OCI-LY3 (cell line): ENCODE results near the gene SSR1.

ENCODE experiments used
- H2AFZ ChIP-seq: fragments of 200-600, 300-600 bp; shearing (Covaris generic); 2 replicates; pipeline ENCODE4 v1.6.0; 2014; ENCODE audit warnings: antibody characterized with exemption, low read depth, low read length
- H3K27ac ChIP-seq: fragments of 200-600, 300-600 bp; sonication (generic); 2 replicates; pipeline ENCODE4 v1.5.1; 2014; ENCODE audit warnings: mild to moderate bottlenecking, low read length, moderate library complexity, mixed read lengths
- H3K27me3 ChIP-seq: fragments of 200-600, 300-600 bp; sonication (generic); 2 replicates; pipeline ENCODE4 v1.6.1; 2014; ENCODE audit warnings: low read depth, low read length, mixed read lengths
- H3K36me3 ChIP-seq: fragments of 200-600, 300-600 bp; sonication (generic); replicated peaks from 2 replicates; pipeline ENCODE3; 2014; ENCODE audit warnings: low read depth, low read length, mixed read lengths
- H3K4me1 ChIP-seq: fragments of 300-600, 200-600 bp; sonication (generic); 2 replicates; pipeline ENCODE4 v1.6.1; 2014; ENCODE audit warnings: low read length, mixed read lengths
- H3K4me2 ChIP-seq: fragments of 200-600, 300-600 bp; sonication (generic); 2 replicates; pipeline ENCODE4 v1.6.1; 2014; ENCODE audit warnings: low read length, mixed read lengths
- H3K4me3 ChIP-seq: fragments of 300-600, 200-600 bp; sonication (generic); 2 replicates; pipeline ENCODE4 v1.5.1; 2014; ENCODE audit warnings: antibody characterized with exemption, mild to moderate bottlenecking, low read length, moderate library complexity
- H3K79me2 ChIP-seq: fragments of 300-600, 200-600 bp; shearing (Covaris generic); 2 replicates; pipeline ENCODE4 v1.6.1; 2014; ENCODE audit warnings: mild to moderate bottlenecking, low read length, mixed read lengths
- H3K9ac ChIP-seq: fragments of 300-600, 200-600 bp; shearing (Covaris generic); 2 replicates; pipeline ENCODE4 v1.6.0; 2014; ENCODE audit warnings: mild to moderate bottlenecking, low read length, moderate library complexity
- H3K9me3 ChIP-seq: fragments of 200-600, 300-600 bp; shearing (Covaris generic); 2 replicates; pipeline ENCODE4 v1.6.1; 2014; ENCODE audit warnings: low read length, mixed read lengths; ENCODE audit not compliant: insufficient read depth
- H4K20me1 ChIP-seq: fragments of 200-600, 300-600 bp; sonication (generic); 2 replicates; pipeline ENCODE4 v1.6.1; 2016; ENCODE audit warnings: low read length, mixed read lengths; ENCODE audit not compliant: insufficient read depth
- CTCF ChIP-seq: fragments of 200-600, 300-600 bp; sonication (generic); IDR thresholded peaks from 2 replicates; pipeline ENCODE4 v1.5.1; 2014; ENCODE audit warnings: antibody characterized with exemption, low read length, low read depth
- EZH2phosphoT487 ChIP-seq: fragments of 200-600 bp; shearing (Covaris generic); IDR thresholded peaks from 2 replicates; pipeline ENCODE4 v1.6.1; 2018; ENCODE audit warnings: antibody characterized with exemption, mixed run types, low read depth

The SSR1 gene

GRCh38 chr6:7246401-7247178 is 66.4 kb downstream of the SSR1 start:
- Histone ChIP-seq H3K4me3 (no peak overlapping the region), H3K36me3 (no peaks in the 10 kb centered on the region), H3K27ac (no peak overlapping the region), H2AFZ (no peak overlapping the region), H3K27me3 (no peaks in the 10 kb centered on the region), H4K20me1 (peaks cover 12% of the 10 kb centered on the region; the same call in 1 of the 2 replicates), H3K4me2 (no peak overlapping the region), H3K9me3 (no peaks in the 10 kb centered on the region), H3K79me2 (no peaks in the 10 kb centered on the region), H3K4me1 (peaks cover 18% of the 10 kb centered on the region), H3K9ac (no peak overlapping the region)
- TF ChIP-seq CTCF (no peak), EZH2phosphoT487 (no peak)

GRCh38 chr6:7245668-7246393 is 67.2 kb downstream of the SSR1 start:
- H3K9ac ChIP-seq, result no peak overlapping the region
- TF ChIP-seq CTCF (no peak), EZH2phosphoT487 (no peak)
- H3K9me3 ChIP-seq, result no peaks in the 10 kb centered on the region
- no peak overlapping the region for H3K4me2 ChIP-seq
- H4K20me1 ChIP-seq, result peaks cover 17% of the 10 kb centered on the region; the same call in 1 of the 2 replicates
- no peak overlapping the region for H3K27ac ChIP-seq
- H3K4me3 ChIP-seq, result no peak overlapping the region
- H3K27me3 ChIP-seq, result no peaks in the 10 kb centered on the region
- no peak overlapping the region for H2AFZ ChIP-seq
- no peaks in the 10 kb centered on the region for H3K79me2 ChIP-seq
- H3K4me1 ChIP-seq, result peaks cover 25% of the 10 kb centered on the region
- H3K36me3 ChIP-seq, result peaks cover 3% of the 10 kb centered on the region

GRCh38 chr6:7243179-7243981 is 69.6 kb downstream of the SSR1 start:
- no peak overlapping the region for H3K9ac ChIP-seq
- H3K27ac ChIP-seq, result no peak overlapping the region
- H3K4me2 ChIP-seq, result no peak overlapping the region

More at GRCh38 chr6:7243179-7243981, 69.6 kb downstream of the SSR1 start:
- peaks cover 33% of the 10 kb centered on the region for H3K4me1 ChIP-seq
- no peaks in the 10 kb centered on the region for H3K9me3 ChIP-seq
- no peaks in the 10 kb centered on the region for H3K27me3 ChIP-seq
- no peak overlapping the region for H2AFZ ChIP-seq
- no peaks in the 10 kb centered on the region for H3K79me2 ChIP-seq
- no peak overlapping the region for H3K4me3 ChIP-seq
- peaks cover 3% of the 10 kb centered on the region for H3K36me3 ChIP-seq
- peaks cover 17% of the 10 kb centered on the region; the same call in 1 of the 2 replicates for H4K20me1 ChIP-seq
- TF ChIP-seq EZH2phosphoT487 (no peak), CTCF (peak; percentile 72)
